HPDE6-E6E7 (cell line): Measurements from ENCODE around the gene GJB6.
"Not testable (repeated sequence)": the region's sequence is repeated elsewhere in the genome, so short reads cannot be mapped to it uniquely, and the experiment has no call there.

Experiments used
- DNase-seq: peaks from one replicate; pipeline ENCODE4 v3.0.0; 2011; ENCODE audit warnings: missing footprints; ENCODE audit errors: extremely low spot score

The GJB6 gene

DNA sequence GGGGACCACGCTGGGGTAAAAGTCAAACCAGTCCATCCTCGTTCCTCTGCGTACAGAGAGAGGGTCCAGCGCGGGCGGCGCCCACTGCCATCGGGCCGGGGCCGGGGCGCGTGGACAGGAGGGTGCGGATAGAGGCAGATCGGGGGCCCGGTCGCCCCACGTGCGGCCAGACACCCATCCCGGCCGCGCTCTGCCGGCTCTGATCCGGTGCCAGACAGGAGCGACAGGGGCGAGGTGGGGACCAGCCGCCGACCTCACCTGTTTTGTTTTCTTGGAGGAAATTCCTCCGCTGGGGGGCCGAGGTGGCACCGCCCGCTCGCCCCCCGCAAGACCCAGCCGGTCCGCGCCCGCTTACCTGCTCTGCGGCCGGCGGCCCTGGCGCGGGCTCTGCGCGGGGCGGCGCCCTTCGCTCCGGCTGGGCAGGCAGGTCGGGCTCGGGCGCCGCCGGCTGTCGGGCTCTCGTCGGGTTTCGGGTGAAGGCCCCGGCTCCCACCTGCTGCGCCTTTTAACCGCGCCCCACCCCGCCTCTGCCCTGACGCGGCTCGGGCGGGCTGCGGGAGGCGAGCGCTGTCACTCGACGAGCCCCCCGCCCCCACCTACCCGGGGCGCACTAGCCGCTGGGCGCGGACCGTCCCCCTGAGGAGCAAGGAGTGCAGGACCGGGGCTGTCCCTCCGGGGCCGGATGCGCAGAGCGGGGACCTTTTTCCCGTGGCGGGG, at the start of gene GJB6:
GJB6 (minus strand) TSS at position 481 of the 717 bp plus-strand sequence. CDS start 8,839 bp downstream, outside the sequence.
- peak; percentile 2 for DNase-seq

DNA sequence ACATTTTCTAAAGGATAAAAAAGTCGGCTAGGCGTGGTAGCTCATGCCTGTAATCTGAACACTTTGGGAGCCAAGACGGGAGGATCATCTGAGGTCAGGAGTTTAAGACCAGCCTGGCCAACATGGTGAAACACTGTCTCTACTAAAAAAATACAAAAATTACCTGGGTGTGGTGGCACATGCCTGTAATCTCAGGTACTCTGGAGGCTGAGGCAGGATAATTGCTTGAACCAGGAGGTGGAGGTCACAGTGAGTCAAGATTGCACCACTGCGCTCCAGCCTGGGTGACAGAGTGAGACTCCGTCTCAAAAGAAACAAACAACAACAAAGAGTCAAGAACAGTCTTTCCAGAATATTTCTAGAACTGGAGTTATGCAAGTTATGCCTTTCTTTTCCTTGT, 44.8 kb upstream of the GJB6 start:
- not testable (repeated sequence) for DNase-seq

DNA sequence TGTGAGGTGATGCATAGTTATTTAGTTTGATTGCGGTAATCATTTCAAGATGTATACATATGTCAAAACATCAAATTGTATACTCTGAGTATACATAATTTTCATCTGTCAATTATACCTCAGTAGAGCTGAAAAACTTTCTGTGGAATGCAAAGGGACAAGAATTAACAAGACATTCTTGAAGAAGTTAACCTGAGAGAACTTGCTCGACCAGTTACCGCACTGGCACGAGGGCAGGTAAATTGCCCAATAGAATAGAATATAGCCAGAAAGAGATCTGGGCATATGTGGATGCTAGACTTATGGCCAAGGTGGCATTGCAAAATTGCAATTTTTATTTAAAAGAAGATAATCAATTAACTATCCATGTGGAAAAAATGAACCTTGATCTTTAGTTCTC, 42.3 kb upstream of the GJB6 start:
- DNase-seq, result peak; percentile 2

DNA sequence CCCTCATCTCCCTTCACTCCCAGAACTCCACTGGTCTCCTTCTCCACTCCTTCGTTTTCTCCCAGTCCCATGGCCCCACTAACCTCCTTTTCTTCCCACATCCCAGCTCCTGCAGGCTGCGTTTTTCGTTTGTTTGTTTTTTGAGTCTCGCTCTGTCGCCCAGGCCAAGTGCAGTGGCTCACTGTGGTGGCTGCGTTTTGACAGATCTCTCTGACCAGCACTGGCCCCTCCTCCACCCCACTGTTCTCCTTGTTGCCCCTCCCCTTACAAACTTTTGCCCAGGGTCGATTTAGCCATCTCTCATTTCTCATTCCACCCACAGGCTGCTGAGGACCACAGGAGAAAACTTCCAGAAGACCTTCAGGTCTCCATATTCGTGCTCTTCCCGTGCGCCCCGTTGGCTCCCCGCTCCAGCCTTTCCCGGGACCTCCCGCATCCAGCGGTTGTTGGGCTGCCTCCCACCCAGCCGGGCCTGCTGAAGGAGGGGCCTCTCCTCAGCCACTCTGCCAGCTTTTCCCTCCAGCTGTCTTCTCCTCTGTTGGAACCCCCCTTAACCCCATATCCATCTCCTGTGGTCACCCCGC, 40.6 kb upstream of the GJB6 start:
- no peak for DNase-seq

DNA sequence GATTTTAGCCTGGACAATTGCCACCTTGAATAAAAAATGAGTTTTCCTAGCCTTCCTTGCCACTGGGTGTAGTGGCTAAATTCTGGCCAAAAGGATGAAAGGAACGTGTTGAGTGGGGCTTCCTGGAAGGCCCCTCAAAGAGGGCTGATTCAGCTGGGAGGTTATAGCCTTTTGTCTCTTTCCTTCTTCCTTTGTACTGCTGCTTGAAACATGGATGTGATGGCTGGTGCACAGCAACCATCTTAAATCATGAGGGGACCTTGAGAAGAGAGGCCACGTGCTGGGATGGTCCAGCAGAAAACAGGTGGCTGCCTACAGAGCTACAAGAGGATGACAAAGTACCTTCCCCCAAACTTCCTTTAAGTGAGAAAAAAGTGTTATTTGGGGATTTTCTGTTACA, 40.0 kb upstream of the GJB6 start:
- DNase-seq, result no peak

DNA sequence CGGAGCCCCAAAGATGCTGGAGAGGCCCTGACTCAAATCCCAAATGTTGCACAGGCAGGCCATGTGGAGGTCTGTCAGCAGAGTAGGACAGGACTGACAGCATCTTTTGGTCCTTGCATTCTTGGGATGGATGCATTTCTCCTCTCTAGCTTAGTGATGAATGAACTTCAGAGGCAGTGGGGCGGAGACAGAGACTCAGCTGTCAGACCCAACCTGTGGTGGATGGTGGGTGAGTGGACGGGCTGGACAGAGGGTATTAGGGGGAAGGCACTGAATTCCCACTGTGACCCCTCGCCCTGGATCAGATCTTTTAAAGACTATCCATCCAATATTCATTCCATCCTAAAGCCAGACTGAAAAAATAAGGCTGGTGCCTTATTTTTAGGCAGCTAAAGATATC, 39.3 kb upstream of the GJB6 start:
- no peak for DNase-seq

DNA sequence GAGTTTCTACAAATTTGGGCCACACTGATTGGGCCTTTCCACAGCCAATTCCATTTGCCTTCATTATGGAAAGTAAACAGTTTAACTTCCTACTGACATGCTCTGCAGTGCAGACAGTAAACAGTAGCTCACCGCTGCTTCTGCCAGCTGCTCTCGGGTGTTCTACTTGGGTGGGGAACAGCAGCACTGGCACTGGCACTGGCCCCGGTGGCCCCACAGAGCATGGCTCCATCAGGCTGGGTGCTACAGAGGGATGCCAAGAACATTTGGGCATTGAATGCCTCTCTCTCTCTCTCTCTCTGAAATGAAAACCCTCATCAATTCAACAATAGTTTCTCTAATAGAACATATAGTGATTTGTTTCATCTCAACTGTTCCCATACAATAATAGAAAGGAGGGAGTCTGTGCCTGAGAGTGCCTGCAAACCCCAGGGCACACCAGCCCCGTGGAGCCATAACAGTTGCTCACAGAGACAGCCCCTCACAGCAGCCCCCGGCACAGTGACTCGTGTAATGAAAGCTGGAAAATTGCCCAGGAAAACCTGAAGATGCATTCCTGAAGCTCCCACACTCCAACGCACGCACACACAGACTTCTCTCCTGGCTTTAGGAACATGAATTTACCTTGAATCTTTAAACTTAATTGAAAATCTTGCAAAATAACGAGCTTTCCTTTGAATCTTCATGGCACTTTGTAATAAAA, 38.2 kb upstream of the GJB6 start:
- DNase-seq, result no peak

DNA sequence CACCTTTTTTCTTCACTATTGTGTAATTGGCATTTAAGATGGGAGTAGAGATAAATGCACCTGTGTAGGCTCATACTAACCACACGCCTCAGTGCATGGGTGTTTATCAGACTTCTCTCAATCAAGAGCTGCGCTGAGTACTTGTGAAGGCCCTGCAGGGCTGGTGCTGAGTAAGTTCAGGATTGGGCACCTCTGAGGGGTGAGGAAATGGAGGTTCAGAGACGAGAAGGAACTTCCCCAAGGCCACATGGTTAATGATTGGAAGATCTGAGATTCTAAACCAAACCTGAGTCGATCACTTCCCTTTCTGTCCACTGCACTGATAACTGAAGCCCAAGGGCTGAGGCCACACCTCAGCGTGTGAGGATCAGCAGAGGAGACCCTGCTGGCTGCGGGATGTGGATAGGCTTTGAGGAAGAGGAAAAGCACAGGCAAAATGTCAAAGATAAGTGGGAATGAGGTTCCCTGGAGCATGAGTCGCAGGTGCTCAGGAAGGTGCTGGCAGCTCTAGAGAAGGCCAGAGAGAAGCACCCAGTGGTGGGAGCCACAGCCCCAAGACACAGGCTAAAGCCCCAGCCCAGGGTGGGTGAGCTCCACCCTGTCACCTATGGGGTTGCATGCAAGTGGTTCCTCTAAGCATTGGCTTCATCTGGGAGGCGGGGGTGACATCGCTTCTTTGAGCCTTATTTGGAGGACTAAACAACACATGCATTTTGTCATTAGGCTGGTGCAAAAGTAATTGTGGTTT, 32.3 kb upstream of the GJB6 start:
- no peak for DNase-seq

DNA sequence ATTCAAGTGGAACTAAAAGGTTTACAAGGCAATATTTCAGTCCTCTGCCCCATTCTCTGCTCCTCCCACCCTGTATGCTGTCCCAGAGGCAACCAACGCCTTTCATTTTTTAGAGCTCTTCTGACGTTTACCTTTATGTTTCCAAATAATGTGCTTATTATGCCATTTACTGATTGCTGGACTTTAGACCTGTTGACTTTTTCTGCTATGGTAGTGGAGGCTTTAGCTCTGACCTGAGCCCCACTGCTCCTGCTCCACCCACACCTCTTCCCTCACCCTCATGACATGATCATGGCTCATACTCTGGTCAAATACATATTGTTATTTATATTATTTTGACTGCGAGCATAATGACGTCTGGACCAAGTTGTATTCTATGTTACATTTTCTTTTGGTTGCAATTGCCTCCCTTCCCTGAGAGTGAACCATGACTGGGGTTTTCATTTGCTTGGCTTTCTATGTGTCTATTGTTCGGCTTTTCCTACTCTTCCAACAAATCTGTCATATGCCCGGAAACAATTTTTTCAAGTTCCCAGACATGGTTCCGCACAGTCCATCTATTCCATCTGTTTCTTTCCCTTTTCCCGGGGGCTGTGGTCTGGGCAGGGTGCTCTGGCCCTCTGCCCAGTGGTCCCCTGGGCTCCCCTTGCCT, 31.4 kb upstream of the GJB6 start:
- DNase-seq, result no peak

DNA sequence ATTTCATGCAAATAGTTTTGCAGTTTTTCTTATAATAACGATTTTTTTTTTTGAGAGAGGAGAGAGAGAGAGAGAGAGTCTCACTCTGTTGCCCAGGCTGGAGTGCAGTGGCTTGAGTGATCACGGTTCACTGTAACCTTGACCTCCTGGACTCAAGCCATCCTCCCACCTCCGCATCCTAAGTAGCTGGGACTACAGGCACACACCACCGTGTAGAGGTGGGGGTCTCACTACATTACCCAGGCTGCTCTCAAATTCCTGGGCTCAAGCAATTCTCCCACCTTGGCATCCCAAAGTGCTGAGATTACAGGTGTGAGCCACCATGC, 26.8 kb upstream of the GJB6 start:
- DNase-seq, result no peak

DNA sequence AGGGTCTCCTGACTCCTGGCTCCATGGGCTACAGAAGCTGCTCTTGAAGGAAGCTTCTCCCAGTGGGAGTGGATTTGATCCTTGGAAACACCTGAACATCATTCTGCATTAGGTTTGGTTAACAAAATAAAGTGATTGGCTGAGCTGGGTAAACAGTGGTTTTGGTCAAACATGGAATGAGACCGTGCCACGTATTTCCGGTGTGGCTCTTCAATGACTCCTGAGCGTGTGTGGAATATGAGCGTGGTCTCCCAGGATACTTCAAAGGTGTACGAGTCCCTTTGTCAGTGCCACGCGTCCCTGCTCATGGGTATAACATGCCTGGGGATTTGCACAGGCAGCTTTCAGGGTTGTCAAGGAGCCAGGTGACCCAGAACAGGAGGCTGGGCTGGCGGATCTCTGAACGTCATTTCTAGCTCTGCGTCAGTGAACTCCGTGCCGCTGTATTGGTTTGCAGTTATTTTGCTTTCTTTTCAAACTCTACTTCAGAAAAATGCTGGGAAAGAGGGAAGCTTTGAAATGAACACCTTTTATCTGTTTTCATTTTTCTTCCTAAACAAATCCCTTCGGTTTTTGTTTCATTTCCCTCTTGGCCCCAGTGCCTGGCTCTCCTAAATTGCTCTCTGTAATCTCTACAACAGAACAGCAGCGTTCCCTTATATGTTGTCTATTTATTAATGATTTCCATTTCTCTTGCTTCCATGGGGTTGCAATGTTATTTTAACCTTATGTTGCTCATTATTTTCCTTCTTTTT, 26.3 kb upstream of the GJB6 start:
- DNase-seq, result no peak

DNA sequence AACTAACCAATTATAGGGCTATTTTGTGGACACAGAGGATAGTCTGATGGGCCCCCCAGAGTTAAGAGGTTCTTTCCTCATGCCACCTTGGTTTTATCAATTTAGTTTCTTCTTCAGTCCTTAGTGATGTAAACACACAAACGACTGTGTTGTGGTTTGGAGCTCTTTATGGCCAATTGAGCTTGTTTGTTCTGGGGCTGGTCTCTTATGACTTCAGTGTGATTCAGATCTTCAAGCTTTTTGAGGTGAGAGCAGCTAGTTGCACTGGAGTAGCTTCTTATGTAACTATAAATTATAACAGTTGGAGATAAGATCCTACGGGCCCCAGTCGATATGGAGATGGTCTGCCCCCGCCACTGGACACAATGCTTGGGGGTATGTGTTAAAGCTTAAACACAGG, 22.0 kb upstream of the GJB6 start:
- DNase-seq, result no peak

DNA sequence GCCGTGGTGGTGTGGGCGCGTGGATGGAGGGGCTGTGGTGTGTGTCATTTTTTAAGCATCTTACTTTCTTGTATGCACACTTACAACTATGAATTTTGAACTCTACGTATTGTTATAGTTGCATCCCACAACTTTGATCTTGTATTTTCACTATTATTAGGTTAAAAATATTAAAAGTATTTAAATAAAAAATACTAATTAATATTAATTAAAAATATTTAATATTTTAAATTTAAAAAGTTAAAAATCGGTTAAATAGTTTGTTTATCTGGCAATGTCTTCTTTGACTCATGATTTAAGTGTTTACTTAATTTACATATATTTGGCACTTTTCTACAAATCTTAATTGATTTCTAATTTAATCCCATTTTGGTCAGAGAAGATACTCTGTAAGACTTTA, 17.8 kb upstream of the GJB6 start:
- no peak for DNase-seq

DNA sequence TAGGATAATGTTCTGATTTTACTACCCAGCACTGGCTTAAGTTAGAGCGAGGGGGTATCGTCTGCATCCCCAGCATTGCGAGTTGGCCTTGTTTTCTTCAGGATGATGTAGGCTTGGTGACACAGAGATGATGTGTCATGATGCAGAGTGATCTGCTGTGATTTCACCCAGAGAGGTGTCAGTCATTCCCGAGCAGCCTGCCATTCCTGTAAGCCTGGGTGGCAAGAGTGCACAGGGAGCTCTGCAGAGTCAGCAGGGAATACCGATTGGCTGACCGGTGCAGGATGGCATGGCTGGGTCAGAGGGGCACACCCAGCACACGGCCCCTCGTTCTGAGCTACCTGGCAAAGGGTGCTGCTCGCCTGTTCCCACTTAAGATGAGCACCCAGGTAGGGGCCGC, 15.8 kb upstream of the GJB6 start:
- DNase-seq, result no peak

DNA sequence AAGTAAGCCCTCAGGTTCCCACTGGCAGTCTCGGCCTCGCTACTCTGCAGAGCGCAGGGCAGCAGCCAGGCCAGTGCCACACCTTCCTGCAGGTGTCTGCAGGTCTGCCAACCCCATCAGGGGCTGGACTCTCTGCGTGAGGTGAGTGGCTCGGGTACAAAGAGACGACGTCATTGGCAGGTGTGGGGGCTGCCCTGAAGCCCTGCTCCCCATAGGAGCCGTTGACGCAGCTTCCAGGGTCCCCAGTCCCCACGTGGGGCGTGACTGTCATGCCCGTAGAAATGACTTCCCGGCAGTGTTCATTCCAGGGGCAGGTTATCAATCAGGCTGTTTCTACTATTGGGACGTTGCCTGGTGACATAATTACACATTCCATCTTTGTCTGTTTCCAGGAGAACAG, 15.3 kb upstream of the GJB6 start:
- DNase-seq, result no peak

DNA sequence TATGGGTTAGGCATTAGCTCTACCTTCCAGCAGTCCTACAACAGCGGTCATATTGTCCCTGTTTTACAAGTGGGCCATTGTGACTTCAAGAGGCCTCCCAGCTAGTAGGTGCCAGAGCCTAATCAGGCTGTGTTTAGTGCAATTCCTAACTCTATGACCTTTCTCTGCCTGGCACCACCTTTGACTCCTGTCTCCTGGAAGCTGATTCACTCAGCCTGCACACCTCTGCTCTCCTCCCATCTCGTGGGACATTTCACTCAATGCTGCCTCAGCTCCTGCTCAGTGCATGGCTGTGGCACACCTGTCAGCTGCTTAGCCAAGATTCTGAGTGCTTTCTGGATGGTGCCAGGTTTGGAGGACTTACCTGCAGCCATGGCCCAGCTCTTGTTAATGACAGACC, 9.5 kb upstream of the GJB6 start:
- DNase-seq, result no peak

DNA sequence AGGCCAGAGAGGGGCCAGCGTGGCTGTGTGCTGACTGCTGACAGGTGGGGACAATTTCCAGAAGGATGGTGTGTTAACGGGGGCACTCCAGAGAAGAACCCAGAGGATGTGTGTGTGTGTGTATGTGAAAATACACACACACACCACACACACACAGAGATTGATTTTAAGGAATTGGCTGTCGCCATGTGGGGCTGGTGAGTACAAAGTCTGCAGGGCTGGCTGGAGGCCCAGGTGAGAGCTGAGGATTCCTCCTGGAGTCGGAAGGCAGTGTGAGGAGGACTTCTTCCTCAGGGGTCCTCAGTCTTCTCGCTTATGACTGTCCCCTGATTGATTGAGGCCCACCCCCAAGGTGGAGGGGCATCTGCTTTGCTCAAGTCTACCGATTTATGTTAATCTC, 7.6 kb upstream of the GJB6 start:
- no peak for DNase-seq

DNA sequence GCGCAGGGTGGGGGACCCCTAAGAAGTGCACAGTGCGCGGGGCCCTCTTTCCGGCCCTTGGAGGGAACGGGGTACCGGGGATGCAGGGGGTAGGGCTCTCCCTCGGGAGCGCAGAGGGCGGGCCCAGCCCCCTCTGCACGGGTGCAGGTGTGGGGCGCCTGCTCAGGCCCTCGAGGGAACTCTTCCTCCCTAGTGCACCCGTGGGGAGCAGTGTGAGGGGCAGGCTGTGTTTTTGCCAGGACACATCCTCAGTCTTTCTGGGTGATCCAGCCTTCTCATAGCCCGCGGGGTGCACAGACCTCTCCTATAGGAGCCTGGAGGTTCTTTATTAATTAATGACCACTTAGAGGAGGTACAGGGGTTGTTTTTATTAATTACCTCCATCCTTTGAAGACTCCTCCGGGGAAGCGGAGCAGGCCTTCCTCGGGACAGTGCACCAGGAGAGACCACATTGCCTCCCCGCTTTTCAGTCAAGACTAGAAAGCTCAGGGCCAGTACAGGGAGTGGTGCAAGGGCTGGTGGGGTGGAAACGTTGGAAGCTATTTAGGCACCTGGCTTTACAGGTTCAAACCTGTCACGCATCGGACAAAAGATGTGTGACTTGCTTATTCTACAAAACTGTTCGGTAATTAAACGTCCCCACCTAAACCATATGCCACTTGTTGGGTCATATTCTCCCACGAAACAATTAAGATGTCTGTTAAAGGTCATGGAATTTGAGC, 598 bp upstream of the GJB6 start:
- DNase-seq, result no peak

DNA sequence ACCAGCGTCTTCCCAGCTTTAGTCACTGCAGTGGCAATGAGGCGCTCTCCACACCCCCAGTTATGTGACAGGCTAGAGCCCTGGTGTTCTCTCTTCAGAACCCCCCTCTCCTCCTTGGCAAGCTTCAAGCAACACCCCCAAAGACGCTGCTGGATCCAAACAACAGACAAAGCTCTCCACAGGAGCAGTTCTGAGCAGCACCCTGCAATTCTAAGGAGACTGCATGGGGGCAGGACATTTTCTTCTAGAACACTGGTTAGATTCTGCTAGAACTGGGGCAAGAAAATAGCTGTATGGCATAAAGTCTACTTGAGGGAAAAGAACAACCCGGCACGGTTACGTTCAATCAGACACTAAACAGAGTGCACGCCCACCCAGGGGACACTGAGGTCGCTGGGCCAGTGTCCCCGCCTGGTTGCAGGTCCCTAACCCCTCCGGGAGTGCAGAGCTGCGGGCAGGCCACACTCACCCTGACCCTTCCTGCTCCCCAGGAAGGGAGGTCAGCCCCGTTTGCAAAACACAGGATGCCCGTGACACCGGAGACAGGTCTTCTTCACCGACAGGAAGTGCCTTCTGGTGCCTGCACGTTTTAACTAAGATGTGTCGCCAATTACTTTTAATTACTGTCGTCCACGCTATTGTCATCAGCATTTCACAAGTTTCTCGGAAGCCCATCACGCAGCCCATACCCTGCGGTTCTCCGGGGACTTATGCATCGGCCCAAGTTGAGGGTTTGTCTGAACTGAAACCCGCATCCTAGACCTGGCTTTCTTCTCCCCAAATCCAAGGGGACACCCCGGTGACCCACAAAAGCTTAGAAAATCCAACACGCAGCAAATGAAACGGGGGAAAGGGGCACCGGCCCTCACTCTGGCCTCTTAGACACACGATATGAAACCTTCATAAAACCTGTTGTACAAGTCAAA, 943 bp downstream of the GJB6 start:
- DNase-seq, result no peak

DNA sequence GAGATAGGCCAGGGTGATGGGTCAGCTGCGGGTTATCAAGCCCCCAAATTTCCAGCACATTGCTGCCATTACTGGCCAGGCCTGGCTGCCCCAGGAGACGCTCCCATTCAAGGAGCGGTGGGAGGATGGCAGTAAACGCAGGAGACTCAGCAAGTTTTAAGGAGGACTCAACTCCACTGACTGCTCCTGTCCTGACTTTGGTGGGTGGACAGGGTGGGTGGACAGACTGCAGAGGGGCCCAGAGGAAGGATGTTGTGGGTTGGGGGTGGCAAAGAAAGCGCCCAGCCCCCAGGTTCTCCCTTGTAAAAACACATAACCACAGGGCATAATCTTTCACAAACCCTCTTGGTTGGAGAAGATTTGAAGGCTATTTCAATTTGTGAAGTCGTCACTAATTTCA, 4.4 kb downstream of the GJB6 start:
- no peak for DNase-seq
